ENCODE measurements around the gene ALDH1L2. TPM values are rescaled to one million over a fixed set of nuclear protein-coding genes. Genes with fewer than 3 reads are reported as not detected.

ALDH1L2 gene
- 0.28 TPM for polyA plus RNA-seq (2012; ENCODE audit: missing spikeins)

DNA sequence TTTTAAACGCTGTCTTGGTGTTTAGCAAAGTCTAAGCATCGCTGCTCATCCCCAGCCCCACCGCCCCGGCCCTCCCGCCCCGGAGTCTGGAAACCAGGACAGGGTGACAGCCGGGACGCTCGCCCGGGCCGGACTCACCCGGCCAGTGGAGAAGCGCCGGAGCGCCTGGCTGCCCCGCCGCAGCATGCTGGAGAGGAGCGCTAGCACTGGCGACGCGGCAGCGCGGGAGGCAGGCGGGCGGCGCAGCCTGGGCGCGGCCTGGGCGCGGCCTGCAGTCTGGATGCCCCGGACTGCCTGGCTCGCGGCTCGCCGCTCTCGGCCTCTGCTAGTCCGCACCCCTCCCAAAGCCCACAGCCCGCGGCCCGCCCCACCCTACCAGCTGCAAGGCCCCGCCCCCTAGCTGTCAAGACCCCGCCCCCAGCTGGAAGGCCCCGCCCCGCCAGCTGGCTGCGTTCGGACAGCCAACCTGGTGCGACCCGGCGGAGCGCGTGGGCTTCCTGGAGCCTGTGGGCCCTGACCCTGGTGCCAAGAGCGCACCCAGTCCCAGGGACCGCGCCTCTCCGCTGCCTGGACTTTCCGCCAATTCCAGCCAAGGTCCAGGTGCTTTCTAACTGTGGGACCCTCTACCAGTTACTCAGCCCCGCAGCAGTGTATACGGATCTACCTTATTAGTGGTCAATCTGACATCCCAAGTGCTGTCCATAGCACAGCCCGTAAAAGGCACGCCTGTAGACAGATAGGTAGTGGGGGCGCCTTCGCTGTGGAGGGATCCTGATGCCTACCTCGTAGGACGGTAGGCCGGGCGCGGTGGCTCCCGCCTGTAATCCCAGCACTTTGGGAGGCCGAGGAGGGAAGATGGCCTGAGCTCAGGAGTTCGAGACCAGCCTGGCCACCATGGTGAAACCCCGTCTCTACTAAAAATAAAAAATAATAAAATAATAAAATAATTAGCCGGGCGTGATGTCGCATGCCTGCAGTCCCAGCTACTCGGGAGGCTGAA is at the start of gene ALDH1L2:
TSS of gene ALDH1L2 (minus strand) at position 208 of the 1,000 bp plus-strand sequence. CDS start at position 186, 22 bp downstream.
- TF ChIP-seq POLR2A (IDR thresholded peaks at IDR 0.05; ENCODE audit: low read depth, low read length), result no peak
- no peak for TF ChIP-seq POLR2AphosphoS5 (IDR thresholded peaks at IDR 0.05; ENCODE audit: low read depth, low read length)
- TF ChIP-seq TAF1 (IDR thresholded peaks at IDR 0.05; ENCODE audit: borderline replicate concordance, low read depth, low read length), result no peak
- FAIRE-seq, result no peak

DNA sequence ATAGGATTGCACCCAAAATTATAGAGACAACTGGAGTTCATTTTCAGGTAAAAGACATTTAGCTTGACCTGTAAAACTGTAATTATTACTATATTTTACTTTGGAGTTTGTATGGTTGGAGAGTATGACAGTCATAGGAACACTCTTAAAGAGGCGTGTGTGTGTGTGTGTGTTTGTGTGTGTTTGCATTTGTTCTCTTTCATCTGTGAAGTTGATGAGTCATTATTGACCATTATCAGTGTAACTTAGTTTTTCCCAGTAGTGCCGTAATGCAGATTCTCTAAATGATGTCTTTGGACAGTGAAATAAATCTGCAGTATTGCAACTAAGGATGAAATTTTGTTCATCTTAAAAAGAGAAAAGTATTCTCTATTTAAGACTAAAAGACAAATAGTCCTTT is 36.3 kb upstream of the ALDH1L2 start:
- DNase-seq (ENCODE audit: insufficient read length) (no peak), FAIRE-seq (no peak)
- TF ChIP-seq TAF1 (IDR thresholded peaks at IDR 0.05; ENCODE audit: borderline replicate concordance, low read depth, low read length), result no peak
- TF ChIP-seq POLR2AphosphoS5 (IDR thresholded peaks at IDR 0.05; ENCODE audit: low read depth, low read length), result no peak
- no peak for TF ChIP-seq POLR2A (IDR thresholded peaks at IDR 0.05; ENCODE audit: low read depth, low read length)

More for the DNA sequence above, at the start of gene ALDH1L2:
- peak; percentile 32 for DNase-seq (ENCODE audit: insufficient read length)

DNA sequence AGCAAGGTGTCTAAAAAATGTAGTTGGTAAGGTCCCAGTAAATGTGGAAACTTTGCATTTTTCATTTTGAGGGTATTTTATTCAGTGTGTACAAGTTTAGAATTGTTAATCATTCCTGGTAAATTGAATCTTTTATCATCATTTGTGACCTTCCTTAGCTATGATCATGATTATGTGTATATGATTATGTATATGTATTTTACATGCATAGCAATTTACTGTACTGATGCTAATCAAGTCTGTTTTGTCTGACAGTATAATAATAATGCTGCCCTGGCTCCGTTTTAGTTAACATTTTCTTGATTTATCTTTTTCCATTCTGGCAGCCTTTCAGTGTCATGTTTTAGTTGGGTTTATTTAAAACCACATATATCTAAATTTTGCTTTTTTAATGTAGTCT is 32.7 kb upstream of the ALDH1L2 start:
- no peak for DNase-seq (ENCODE audit: insufficient read length)
- TF ChIP-seq POLR2A (IDR thresholded peaks at IDR 0.05; ENCODE audit: low read depth, low read length) (no peak), TAF1 (IDR thresholded peaks at IDR 0.05; ENCODE audit: borderline replicate concordance, low read depth, low read length) (no peak), POLR2AphosphoS5 (IDR thresholded peaks at IDR 0.05; ENCODE audit: low read depth, low read length) (no peak)
- no peak for FAIRE-seq

DNA sequence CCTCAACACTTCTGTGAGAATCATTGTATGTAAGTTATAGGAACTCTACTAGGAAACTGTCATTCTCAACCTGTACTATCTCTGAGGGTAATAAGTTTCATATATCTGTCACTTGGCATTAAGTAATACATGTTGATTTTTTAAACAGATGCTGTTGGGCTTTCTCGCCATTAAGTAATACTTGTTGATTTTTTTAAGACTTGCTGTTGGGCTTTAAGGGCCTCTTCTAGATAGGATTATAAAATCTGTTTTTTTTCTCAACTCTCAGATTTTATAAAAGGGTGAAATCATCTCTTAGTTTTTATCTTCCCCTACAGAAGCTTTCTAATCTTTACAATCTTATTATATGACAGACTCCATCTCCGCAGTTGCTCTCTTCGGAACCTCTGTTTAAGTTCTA is 28.8 kb upstream of the ALDH1L2 start:
- TF ChIP-seq POLR2A (IDR thresholded peaks at IDR 0.05; ENCODE audit: low read depth, low read length) (no peak), TAF1 (IDR thresholded peaks at IDR 0.05; ENCODE audit: borderline replicate concordance, low read depth, low read length) (no peak), POLR2AphosphoS5 (IDR thresholded peaks at IDR 0.05; ENCODE audit: low read depth, low read length) (no peak)
- DNase-seq (ENCODE audit: insufficient read length) (no peak), FAIRE-seq (no peak)

DNA sequence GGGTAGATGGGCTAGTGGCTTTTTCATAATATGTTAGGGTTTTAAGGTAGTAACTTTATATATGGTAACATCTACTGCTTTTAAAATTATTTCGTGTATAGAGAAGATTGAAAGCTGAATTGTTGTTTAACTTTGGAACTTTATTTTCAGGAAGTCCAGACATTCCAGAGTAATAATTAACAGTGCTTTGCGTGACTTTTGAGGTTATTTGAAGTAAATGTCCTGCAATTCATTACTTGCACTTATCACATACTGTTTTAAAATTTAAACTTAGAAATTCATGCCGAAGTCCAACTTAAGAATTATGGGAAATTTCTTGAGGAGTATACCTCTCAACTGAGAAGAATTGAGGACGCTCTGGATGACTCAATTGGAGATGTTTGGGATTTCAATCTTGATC is 26.6 kb upstream of the ALDH1L2 start:
- no peak for TF ChIP-seq POLR2AphosphoS5 (IDR thresholded peaks at IDR 0.05; ENCODE audit: low read depth, low read length)
- TF ChIP-seq TAF1 (IDR thresholded peaks at IDR 0.05; ENCODE audit: borderline replicate concordance, low read depth, low read length), result no peak
- DNase-seq (ENCODE audit: insufficient read length) (no peak), FAIRE-seq (no peak)

DNA sequence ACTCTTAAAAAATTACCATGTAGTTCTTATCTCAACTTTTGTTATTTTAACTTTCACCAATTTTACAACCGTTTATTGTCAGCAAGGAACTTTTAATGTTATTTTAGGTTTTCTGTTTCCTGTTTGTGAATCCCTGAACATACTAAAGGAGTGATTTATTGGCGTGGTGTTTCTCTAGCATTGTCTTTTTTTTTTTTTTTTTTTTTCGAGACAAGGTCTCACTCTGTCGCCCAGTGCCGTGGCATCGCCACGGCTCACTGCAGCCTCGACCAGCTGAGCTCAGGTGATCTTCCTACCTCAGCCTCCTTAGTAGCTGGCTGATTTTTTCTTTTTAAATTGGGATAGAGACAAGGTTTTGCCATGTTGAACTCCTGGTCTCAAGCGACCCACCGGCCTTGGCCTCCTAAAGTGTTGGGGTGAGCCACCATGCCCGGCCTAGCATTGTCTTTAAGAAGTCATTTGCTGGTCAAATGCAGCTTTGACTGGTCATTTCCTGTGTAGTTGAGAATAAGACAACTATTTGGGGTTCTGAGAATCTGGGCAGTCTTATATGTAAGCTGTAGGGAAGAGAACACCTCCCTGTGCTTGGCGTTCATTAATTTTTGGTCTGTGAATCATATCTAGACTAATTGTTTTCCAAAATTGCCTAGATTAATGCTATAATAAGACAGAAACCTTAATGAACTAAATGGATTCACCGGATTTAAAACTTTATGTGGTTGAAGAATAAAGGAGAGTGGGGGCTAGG is 25.4 kb upstream of the ALDH1L2 start:
- DNase-seq (ENCODE audit: insufficient read length) (no peak), FAIRE-seq (peak; percentile 93)
- TF ChIP-seq POLR2A (IDR thresholded peaks at IDR 0.05; ENCODE audit: low read depth, low read length), result peak; percentile 62
- no peak for TF ChIP-seq TAF1 (IDR thresholded peaks at IDR 0.05; ENCODE audit: borderline replicate concordance, low read depth, low read length)
- peak; percentile 69 for TF ChIP-seq POLR2AphosphoS5 (IDR thresholded peaks at IDR 0.05; ENCODE audit: low read depth, low read length)

DNA sequence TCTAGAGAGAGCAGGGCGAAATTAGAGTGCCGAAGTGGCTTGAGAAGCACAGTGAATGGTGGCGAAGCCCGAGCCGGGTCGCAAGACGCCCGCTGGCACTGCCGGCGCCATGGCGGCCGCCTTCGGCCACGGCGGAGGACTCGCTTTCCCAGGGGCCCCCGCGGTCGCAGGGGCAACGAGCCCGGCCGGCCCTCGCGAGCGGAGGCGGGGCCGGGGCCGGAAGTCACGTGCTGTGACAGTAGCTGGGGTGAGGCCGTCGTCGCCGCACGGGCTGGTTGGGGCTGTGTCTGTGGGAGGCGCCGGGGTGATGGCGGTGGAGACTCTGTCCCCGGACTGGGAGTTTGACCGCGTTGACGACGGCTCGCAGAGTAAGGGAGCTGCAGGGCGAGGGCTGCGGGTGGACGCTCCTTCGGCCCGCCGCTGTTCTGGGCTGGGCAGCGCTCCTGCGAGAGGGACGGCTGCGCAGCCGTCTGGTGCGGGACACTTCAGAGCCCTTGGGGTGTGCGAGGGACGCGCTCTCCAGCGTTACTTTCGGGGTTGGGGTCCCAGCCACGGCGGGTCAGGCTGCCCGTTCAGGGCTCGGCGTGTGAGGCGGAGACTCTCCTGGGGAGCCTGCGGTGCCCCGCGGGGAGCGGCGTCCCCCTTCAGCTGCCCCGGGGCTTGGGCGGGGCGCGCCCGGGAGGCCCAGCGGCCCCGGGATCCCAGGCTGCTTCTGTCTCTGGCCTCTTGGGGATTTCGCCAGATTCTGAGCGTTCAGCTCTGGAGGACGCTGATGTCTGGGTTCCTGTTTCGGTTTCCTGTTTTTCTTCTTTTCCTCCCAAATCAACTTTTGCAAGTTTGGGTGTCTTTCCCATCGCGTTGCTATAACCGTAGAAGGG is 23.5 kb upstream of the ALDH1L2 start, which contains the start of gene WASHC4:
TSS of gene WASHC4 (plus strand) at position 238 of the 878 bp plus-strand sequence. CDS start at position 308, 70 bp downstream.
- DNase-seq (ENCODE audit: insufficient read length), result peak; percentile 91
- TF ChIP-seq TAF1 (IDR thresholded peaks at IDR 0.05; ENCODE audit: borderline replicate concordance, low read depth, low read length) (peak; percentile 95), POLR2A (IDR thresholded peaks at IDR 0.05; ENCODE audit: low read depth, low read length) (peak; percentile 99), POLR2AphosphoS5 (IDR thresholded peaks at IDR 0.05; ENCODE audit: low read depth, low read length) (peak; percentile 97)
- peak; percentile 98 for FAIRE-seq

DNA sequence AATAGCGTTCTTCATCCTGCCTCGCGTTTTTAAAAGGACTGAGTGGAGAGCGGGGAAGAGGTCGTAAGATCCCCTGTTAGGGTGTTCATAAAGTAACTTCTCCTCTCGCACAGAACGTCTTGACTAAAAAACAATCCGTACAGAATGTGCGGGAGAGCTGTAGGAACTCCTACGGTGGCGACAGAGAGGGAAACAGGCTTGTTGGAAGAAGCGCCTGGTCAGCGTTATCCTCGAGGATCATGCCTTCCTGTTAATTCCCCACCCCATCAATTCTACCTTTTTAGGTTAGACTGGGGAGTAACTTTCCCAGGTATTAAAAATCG is 22.9 kb upstream of the ALDH1L2 start:
- FAIRE-seq, result no peak
- DNase-seq (ENCODE audit: insufficient read length), result no peak
- TF ChIP-seq TAF1 (IDR thresholded peaks at IDR 0.05; ENCODE audit: borderline replicate concordance, low read depth, low read length) (no peak), POLR2AphosphoS5 (IDR thresholded peaks at IDR 0.05; ENCODE audit: low read depth, low read length) (no peak), POLR2A (IDR thresholded peaks at IDR 0.05; ENCODE audit: low read depth, low read length) (no peak)

DNA sequence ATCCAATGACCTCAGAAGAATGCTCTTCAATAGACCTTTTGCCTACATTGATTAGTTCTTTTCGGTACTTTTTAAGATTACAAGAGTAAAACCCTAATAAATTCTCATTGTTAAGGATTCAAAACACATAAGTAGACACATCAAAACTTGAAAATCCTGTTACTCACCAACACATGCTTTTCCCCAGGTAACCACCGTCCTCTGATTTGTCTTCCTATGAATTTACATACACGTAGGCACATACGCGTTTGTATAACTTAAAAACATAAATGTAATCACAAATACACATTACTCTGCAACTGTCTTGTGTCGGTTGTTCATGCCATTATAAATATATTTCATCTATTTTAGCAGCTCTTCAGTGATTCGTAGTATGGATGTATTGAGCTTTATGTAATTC is 22.4 kb upstream of the ALDH1L2 start:
- DNase-seq (ENCODE audit: insufficient read length), result no peak
- FAIRE-seq, result no peak
- TF ChIP-seq POLR2AphosphoS5 (IDR thresholded peaks at IDR 0.05; ENCODE audit: low read depth, low read length) (no peak), TAF1 (IDR thresholded peaks at IDR 0.05; ENCODE audit: borderline replicate concordance, low read depth, low read length) (no peak), POLR2A (IDR thresholded peaks at IDR 0.05; ENCODE audit: low read depth, low read length) (no peak)

DNA sequence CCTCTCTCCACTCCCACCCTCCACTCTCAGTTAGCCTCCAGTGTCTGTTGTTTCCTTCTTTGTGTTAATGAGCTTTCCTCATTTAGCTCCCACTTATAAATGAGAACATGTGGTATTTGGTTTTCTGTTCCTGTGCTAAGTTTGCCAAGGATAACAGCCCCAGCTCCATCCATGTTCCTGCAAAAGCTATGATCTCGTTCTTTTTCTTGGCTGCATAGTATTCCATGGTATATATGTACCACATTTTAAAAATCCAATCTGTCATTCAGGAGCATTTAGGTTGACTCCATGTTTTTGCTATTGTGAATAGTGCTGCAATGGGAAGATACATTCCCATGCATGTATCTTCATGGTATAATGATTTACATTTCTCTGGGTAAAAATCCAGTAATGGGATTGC is 20.5 kb upstream of the ALDH1L2 start:
- FAIRE-seq, result no peak
- TF ChIP-seq TAF1 (IDR thresholded peaks at IDR 0.05; ENCODE audit: borderline replicate concordance, low read depth, low read length), result no peak
- no peak for TF ChIP-seq POLR2AphosphoS5 (IDR thresholded peaks at IDR 0.05; ENCODE audit: low read depth, low read length)
- TF ChIP-seq POLR2A (IDR thresholded peaks at IDR 0.05; ENCODE audit: low read depth, low read length), result no peak
- no peak for DNase-seq (ENCODE audit: insufficient read length)

All from GM12892 (cell line).